ENCODE data around the gene PRKAA1. TPM values are rescaled to one million over a fixed set of nuclear protein-coding genes. Genes with fewer than 3 reads are reported as not detected.

Gene PRKAA1
- total and polyA plus RNA-seq, 3 experiments from 2014 or later = 46.7 to 79.4 (median 73.3) TPM

GRCh38 chr5:40775085-40775845, 22.9 kb downstream of the PRKAA1 start:
- no peak for DNase-seq
- Mint-ChIP-seq H3K4me3 (no peak overlapping the region), H3K4me1 (peaks cover 13 to 28% (median 19%) of the 10 kb centered on the region in 3 donors), H3K27ac (no peak overlapping the region), H3K27me3 (peaks cover 0 to 2% of the 10 kb centered on the region in 2 donors), H3K36me3 (peaks cover 5 to 53% (median 14%) of the 10 kb centered on the region in 3 donors), H3K9me3 (no peaks in the 10 kb centered on the region)
- Histone ChIP-seq H3K27ac (ENCODE audit: low read depth, low read length) (no peak overlapping the region), H3K4me1 (ENCODE audit: insufficient read depth, low read length) (no peaks in the 10 kb centered on the region), H3K4me3 (ENCODE audit: low read length) (no peak overlapping the region), H3K36me3 (ENCODE audit: insufficient read depth, low read length) (peaks cover 27% of the 10 kb centered on the region), H3K9me3 (ENCODE audit: low read length) (no peaks in the 10 kb centered on the region), H3K27me3 (ENCODE audit: insufficient read depth, low read length, poor library complexity, severe bottlenecking) (no peaks in the 10 kb centered on the region)
- ChIA-PET CTCF (interaction anchor here (0.7 kb wide), 1 partner anchor 1132 kb away, joined by 5 read pairs; no protein-coding TSS in a partner anchor), POLR2A (interaction anchor here (0.7 kb wide), 1 partner anchor 18 kb away, joined by 3 read pairs; no protein-coding TSS in a partner anchor)

- Histone ChIP-seq H3K27me3 (ENCODE audit: insufficient read depth, low read length, poor library complexity, severe bottlenecking) (no peaks in the 10 kb centered on the region), H3K4me1 (ENCODE audit: insufficient read depth, low read length) (no peaks in the 10 kb centered on the region), H3K36me3 (ENCODE audit: insufficient read depth, low read length) (peaks cover 27% of the 10 kb centered on the region), H3K27ac (ENCODE audit: low read depth, low read length) (no peak overlapping the region), H3K9me3 (ENCODE audit: low read length) (no peaks in the 10 kb centered on the region), H3K4me3 (ENCODE audit: low read length) (no peak overlapping the region)
- Mint-ChIP-seq H3K4me3 (no peak overlapping the region), H3K4me1 (peaks cover 7 to 22% (median 15%) of the 10 kb centered on the region in 3 donors), H3K27me3 (peaks cover 0 to 2% of the 10 kb centered on the region in 2 donors), H3K27ac (peak overlapping the region in 1 of 8 donors; percentile 39), H3K9me3 (no peaks in the 10 kb centered on the region), H3K36me3 (peaks cover 5 to 56% (median 14%) of the 10 kb centered on the region in 3 donors)
- POLR2A ChIA-PET = no interaction called here
- CTCF ChIA-PET = interaction anchor here (0.7 kb wide), 1 partner anchor 1132 kb away, joined by 5 read pairs; no protein-coding TSS in a partner anchor
- DNase-seq = no peak
Observed at GRCh38 chr5:40774623-40775022, 23.6 kb downstream of the PRKAA1 start.

GRCh38 chr5:40770764-40771163, 27.4 kb downstream of the PRKAA1 start:
- Mint-ChIP-seq H3K4me1 (peaks cover 0 to 6% (median 3%) of the 10 kb centered on the region in 3 donors), H3K27me3 (peaks cover 0 to 2% of the 10 kb centered on the region in 2 donors), H3K36me3 (peaks cover 3 to 73% (median 18%) of the 10 kb centered on the region in 3 donors), H3K4me3 (no peak overlapping the region), H3K9me3 (no peaks in the 10 kb centered on the region), H3K27ac (no peak overlapping the region)
- CTCF ChIA-PET = no interaction called here
- no peak for DNase-seq
- POLR2A ChIA-PET = no interaction called here
- no peak overlapping the region for H3K27ac ChIP-seq (ENCODE audit: low read depth, low read length)
- H3K4me1 ChIP-seq (ENCODE audit: insufficient read depth, low read length) = no peaks in the 10 kb centered on the region
- H3K4me3 ChIP-seq (ENCODE audit: low read length) = no peak overlapping the region
- H3K9me3 ChIP-seq (ENCODE audit: low read length) = no peaks in the 10 kb centered on the region
- H3K27me3 ChIP-seq (ENCODE audit: insufficient read depth, low read length, poor library complexity, severe bottlenecking) = no peaks in the 10 kb centered on the region
- peaks cover 16% of the 10 kb centered on the region for H3K36me3 ChIP-seq (ENCODE audit: insufficient read depth, low read length)

- H3K4me3 ChIP-seq (ENCODE audit: low read length) = no peak overlapping the region
- H3K36me3 Mint-ChIP-seq = peaks cover 6 to 69% (median 18%) of the 10 kb centered on the region in 3 donors
- no peak overlapping the region for H3K4me3 Mint-ChIP-seq
- H3K27me3 Mint-ChIP-seq = no peaks in the 10 kb centered on the region
- POLR2A ChIA-PET = no interaction called here
- H3K27me3 ChIP-seq (ENCODE audit: insufficient read depth, low read length, poor library complexity, severe bottlenecking) = no peaks in the 10 kb centered on the region
- peaks cover 26% of the 10 kb centered on the region for H3K36me3 ChIP-seq (ENCODE audit: insufficient read depth, low read length)
- no peak overlapping the region for H3K27ac ChIP-seq (ENCODE audit: low read depth, low read length)
- H3K4me1 ChIP-seq (ENCODE audit: insufficient read depth, low read length) = no peaks in the 10 kb centered on the region
- DNase-seq = no peak
- H3K4me1 Mint-ChIP-seq = peaks cover 0 to 1% (median 0%) of the 10 kb centered on the region in 3 donors
- no peaks in the 10 kb centered on the region for H3K9me3 Mint-ChIP-seq
- CTCF ChIA-PET = no interaction called here
- no peak overlapping the region for H3K27ac Mint-ChIP-seq
- no peaks in the 10 kb centered on the region for H3K9me3 ChIP-seq (ENCODE audit: low read length)
Observed at GRCh38 chr5:40762705-40763104, 35.5 kb downstream of the PRKAA1 start.

- Mint-ChIP-seq H3K36me3 (peaks cover 0 to 28% (median 11%) of the 10 kb centered on the region in 3 donors), H3K27me3 (no peaks in the 10 kb centered on the region), H3K27ac (peak overlapping the region in 5 of 8 donors; percentile 11 to 46 (median 39)), H3K4me1 (peaks cover 0 to 7% (median 5%) of the 10 kb centered on the region in 3 donors), H3K4me3 (peak overlapping the region in 1 of 7 donors; percentile 46), H3K9me3 (no peaks in the 10 kb centered on the region)
- Histone ChIP-seq H3K27ac (ENCODE audit: low read depth, low read length) (no peak overlapping the region), H3K9me3 (ENCODE audit: low read length) (no peaks in the 10 kb centered on the region), H3K4me1 (ENCODE audit: insufficient read depth, low read length) (peaks cover 14% of the 10 kb centered on the region), H3K27me3 (ENCODE audit: insufficient read depth, low read length, poor library complexity, severe bottlenecking) (no peaks in the 10 kb centered on the region), H3K4me3 (ENCODE audit: low read length) (no peak overlapping the region), H3K36me3 (ENCODE audit: insufficient read depth, low read length) (peaks cover 4% of the 10 kb centered on the region)
- POLR2A ChIA-PET = interaction anchor here (0.5 kb wide), 1 partner anchor 18 kb away, joined by 3 read pairs; no protein-coding TSS in a partner anchor
- CTCF ChIA-PET = no interaction called here
- DNase-seq = no peak
Observed at GRCh38 chr5:40757400-40757799, 40.8 kb downstream of the PRKAA1 start.

- H3K4me1 ChIP-seq (ENCODE audit: insufficient read depth, low read length) = peaks cover 14% of the 10 kb centered on the region
- Mint-ChIP-seq H3K9me3 (no peaks in the 10 kb centered on the region), H3K27me3 (no peaks in the 10 kb centered on the region), H3K36me3 (peaks cover 0 to 23% (median 10%) of the 10 kb centered on the region in 3 donors), H3K4me3 (peak within 1 kb of the TSS in 1 of 7 donors; percentile 32), H3K27ac (no peak within 1 kb of the TSS), H3K4me1 (peaks cover 9 to 22% (median 9%) of the 10 kb centered on the region in 3 donors)
- no peaks in the 10 kb centered on the region for H3K27me3 ChIP-seq (ENCODE audit: insufficient read depth, low read length, poor library complexity, severe bottlenecking)
- peak; percentile 89 to 95 (median 93) for DNase-seq
- no peaks in the 10 kb centered on the region for H3K36me3 ChIP-seq (ENCODE audit: insufficient read depth, low read length)
- H3K9me3 ChIP-seq (ENCODE audit: low read length) = no peaks in the 10 kb centered on the region
- H3K27ac ChIP-seq (ENCODE audit: low read depth, low read length) = peak within 1 kb of the TSS; percentile 89
- H3K4me3 ChIP-seq (ENCODE audit: low read length) = peak within 1 kb of the TSS; percentile 93
- ChIA-PET POLR2A (interaction anchor here (1.1 kb wide), 1 partner anchor 79 kb away, joined by 3 read pairs; the partner anchor contains the start of gene RPL37), CTCF (interaction anchor here (0.8 to 2.1 kb wide), 4 partner anchors 10 to 88 kb away, joined by 3 to 6 read pairs (median 4); no protein-coding TSS in a partner anchor)
Observed at GRCh38 chr5:40755407-40756365, 42.5 kb downstream of the PRKAA1 start, which contains the start of gene TTC33. Gene TTC33 (minus strand): TSS chr5:40755961. CDS start chr5:40747018, 8,943 bp downstream.

GRCh38 chr5:40755093-40755406, 43.1 kb downstream of the PRKAA1 start:
- peaks cover 14% of the 10 kb centered on the region for H3K4me1 ChIP-seq (ENCODE audit: insufficient read depth, low read length)
- Mint-ChIP-seq H3K4me3 (no peak overlapping the region), H3K27ac (no peak overlapping the region), H3K27me3 (no peaks in the 10 kb centered on the region), H3K36me3 (peaks cover 0 to 23% (median 10%) of the 10 kb centered on the region in 3 donors), H3K9me3 (no peaks in the 10 kb centered on the region), H3K4me1 (peaks cover 12 to 28% (median 15%) of the 10 kb centered on the region in 3 donors)
- DNase-seq = peak; percentile 43 to 76 (median 50)
- H3K4me3 ChIP-seq (ENCODE audit: low read length) = peak overlapping the region; percentile 93
- ChIA-PET POLR2A (interaction anchor here (1.1 kb wide), 1 partner anchor 80 kb away, joined by 3 read pairs; the partner anchor contains the start of gene RPL37), CTCF (interaction anchor here (0.8 to 2.1 kb wide), 4 partner anchors 9 to 48 kb away, joined by 3 to 6 read pairs (median 4); partner anchors contain the start of gene PRKAA1)
- no peaks in the 10 kb centered on the region for H3K36me3 ChIP-seq (ENCODE audit: insufficient read depth, low read length)
- no peaks in the 10 kb centered on the region for H3K9me3 ChIP-seq (ENCODE audit: low read length)
- no peaks in the 10 kb centered on the region for H3K27me3 ChIP-seq (ENCODE audit: insufficient read depth, low read length, poor library complexity, severe bottlenecking)
- peak overlapping the region; percentile 89 for H3K27ac ChIP-seq (ENCODE audit: low read depth, low read length)

Measured in CD8-positive, alpha-beta memory T cell (primary cell).